GM18519 (cell line): ENCODE data around the gene RIMOC1.

Experiments
- ATAC-seq: cut with Tn5 transposase; IDR thresholded peaks from one replicate; pipeline ENCODE4 v1.9.1; 2021; ENCODE audit warnings: mild to moderate bottlenecking, moderate library complexity; ENCODE audit not compliant: unreplicated experiment, low FRiP score

RIMOC1 gene, protein sequence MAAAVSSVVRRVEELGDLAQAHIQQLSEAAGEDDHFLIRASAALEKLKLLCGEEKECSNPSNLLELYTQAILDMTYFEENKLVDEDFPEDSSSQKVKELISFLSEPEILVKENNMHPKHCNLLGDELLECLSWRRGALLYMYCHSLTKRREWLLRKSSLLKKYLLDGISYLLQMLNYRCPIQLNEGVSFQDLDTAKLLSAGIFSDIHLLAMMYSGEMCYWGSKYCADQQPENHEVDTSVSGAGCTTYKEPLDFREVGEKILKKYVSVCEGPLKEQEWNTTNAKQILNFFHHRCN

DNA sequence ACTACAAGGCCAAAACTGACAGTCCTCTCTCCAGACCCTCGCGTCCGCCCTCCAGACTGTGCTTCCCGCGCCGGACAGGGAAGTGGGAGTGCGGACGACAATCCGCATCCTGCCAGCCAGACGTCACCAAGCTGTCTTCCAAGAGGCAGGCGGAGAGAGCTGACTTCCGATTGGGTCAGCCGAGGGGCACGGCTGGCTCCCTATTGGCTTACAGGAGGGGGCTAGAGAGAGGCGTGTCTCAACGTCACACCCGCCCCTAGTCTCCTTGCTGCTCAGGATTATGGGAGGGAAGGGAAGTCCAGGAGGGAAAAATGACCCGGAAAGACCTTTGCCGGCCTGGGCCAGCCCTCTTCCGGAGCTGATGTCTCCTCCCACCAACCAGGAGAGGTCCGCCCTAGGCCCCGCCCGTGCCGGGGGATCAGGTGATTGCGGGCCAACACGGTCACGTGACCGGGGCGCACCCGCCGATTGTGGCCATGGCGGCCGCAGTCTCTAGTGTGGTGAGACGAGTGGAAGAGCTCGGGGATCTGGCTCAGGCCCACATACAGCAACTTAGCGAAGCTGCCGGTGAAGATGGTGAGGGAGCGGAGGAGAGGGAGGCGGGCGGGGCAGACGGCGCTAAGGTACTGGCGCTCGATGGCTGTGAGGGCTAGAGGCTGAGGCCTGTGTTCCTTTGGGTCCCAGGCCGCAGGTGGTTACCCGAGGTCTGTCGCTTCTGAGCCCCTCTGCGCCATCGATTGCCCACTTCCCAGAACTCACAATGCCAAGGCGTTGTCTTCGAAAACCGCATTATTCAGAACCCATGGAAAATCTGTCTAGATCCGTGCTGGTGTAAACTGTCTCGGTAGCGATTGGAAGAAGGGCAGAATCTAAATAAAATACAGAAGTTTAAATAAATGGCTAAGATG, at the start of gene RIMOC1:
TSS of gene RIMOC1 (plus strand) at position 453 of the 908 bp plus-strand sequence. CDS start at position 477, 24 bp downstream.
- ATAC-seq: peak; percentile 97

- ATAC-seq: peak; percentile 84
Measured at GRCh38 chr5:41856644-41857491, 47.3 kb upstream of the RIMOC1 start.

GRCh38 chr5:41857989-41858388, 46.2 kb upstream of the RIMOC1 start:
- no peak for ATAC-seq

GRCh38 chr5:41858890-41859289, 45.3 kb upstream of the RIMOC1 start:
- no peak for ATAC-seq

DNA sequence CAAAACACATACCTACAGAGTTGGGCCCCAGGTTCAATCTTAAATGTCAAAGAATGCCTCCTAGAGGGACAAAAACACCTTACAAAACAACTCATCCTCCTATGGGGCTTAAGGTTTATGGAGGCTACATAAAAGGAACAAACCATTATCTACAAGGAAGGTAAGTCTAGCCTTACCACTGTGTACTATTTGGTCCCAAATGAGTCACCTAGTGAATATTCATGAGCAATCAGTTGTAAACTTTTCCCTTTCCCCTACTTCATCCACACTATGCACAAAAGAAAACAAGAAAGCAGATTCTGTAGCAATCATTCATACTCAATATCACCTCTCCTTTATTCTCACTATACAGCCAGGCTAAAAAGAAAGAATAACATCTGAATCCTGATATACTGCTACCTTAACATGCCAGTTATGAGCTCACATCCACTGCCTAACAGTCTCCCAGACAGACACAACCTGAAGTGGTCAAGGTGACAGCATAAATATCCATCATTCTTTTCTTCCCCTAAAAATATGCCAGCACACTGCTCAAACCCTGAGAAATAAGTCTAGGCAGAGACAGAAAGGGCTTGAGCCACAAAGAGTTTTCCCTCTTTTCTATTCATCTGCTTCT, 40.2 kb upstream of the RIMOC1 start:
- ATAC-seq: peak; percentile 67

DNA sequence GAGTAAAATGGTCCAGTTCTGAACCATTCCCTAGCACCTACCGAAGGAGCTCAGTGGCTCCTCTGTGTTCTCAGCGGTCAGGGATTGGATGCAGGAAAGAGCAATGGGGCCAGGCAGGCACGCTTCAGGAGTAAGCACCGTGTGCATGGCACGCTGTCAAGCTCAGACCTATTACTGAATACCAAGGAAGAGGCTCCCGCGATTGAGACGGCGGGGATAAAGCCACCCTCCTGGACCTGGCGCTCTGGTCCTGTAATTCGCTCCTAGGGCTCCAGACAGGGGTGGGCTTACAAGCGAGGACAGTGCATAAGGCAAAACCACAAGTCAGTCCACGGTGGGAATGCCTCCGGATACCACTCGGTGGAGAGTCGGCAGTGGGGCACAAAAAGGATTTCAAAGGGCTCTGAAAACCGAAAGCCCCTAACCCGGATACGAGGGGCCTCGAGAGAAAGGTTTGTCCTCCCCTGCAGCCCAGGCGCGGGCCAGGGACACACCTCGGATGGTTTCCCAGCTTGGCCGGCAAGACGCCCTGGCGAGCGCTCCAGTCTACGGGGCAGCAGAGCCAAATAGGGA, 34.9 kb upstream of the RIMOC1 start:
- no peak for ATAC-seq

DNA sequence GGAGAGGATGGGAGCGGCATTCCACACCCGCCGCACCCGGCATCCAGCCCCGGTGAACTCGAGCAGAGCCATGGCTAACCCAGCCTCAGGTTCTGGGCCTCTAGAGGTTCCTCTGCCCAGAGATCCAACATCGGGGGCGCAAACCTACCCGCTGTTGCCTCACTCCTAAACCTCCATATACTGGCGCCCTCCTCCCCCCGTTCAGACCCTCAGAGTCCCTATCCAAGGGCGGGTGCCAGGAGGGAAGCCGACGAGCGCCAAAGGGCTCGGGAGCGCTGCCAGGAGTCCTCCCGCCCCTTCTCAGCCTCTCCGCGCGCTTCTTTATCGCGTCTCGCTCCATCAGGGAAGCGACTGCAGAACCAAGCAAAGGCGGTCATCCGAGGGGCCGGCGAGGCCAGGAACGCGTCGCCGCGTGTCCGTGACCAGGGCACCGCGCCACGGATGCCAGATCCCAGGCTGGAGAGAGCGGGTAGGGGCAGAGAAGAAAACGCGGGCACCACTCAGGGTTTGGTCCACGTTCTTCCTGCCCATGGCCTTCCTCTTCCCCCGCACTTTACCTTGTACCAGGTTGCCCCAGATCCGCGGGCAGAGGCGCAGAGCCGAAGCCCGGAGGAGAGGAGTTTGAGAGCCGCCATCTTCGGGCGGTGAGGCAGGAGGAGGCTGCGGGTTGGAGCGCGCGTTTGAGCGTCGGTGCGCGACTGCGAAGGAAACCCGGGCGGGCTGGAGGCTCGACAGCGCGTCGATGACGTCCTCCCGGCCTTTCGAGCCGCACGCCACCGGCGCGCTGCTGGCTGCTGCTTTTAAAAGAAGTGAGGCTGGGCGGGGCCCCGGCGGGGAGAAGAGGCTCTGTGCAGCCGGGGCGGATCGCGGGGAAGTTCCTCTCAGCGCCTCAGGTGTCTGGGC, 34.2 kb upstream of the RIMOC1 start, which contains the start of gene OXCT1:
TSS of gene OXCT1 (minus strand) at position 702 of the 903 bp plus-strand sequence. CDS start at position 635, 67 bp downstream.
- ATAC-seq: peak; percentile 96

GRCh38 chr5:41870627-41871048, 33.5 kb upstream of the RIMOC1 start:
- no peak for ATAC-seq

- ATAC-seq: no peak
Measured at GRCh38 chr5:41871852-41872251, 32.3 kb upstream of the RIMOC1 start.

DNA sequence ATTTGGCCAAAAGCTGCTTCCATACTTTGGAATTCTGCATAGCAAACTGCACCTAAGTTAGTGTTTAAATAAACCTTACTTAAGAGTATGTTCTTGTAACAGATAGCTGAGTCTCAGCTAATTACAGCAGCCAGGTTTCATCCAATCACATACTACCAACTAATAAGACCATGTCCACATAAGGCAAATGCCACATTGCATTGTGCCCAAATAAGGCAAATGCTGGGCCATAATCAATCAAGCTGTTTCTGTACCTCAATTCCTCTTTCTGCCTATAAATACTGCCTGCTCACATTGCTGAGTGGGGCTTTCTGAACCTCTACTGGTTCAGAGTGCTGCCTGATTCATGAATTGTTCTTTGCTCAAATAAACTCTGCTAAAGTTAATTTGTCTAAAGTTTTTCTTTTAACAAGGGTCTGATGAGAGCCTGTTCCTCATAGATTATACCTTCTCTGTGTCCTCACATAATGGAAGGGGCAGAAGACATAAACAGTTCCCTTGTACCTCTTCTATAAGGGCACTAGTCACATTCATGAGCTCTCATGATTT, 29.6 kb upstream of the RIMOC1 start:
- ATAC-seq: no peak

DNA sequence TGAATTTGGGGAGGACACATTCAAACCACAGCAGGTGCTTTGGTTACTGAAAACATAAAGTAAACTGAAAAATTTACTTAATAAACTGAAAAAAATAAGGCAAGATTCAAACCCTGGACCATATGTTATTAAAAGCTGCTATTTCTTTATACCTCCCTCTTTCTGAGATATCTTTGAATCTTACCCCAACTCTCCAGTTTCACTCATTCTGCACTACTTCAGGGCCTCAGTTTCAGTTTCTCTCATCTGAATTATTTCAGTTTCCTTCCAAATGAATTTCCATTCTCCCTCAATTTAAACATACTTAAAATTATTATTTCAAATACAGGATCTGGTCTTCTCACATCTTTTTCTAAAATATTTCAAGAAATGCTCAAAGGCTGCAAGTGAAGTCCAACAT, 29.0 kb upstream of the RIMOC1 start:
- no peak for ATAC-seq

GRCh38 chr5:41876678-41877077, 27.5 kb upstream of the RIMOC1 start:
- no peak for ATAC-seq

GRCh38 chr5:41877408-41877807, 26.7 kb upstream of the RIMOC1 start:
- ATAC-seq: no peak

DNA sequence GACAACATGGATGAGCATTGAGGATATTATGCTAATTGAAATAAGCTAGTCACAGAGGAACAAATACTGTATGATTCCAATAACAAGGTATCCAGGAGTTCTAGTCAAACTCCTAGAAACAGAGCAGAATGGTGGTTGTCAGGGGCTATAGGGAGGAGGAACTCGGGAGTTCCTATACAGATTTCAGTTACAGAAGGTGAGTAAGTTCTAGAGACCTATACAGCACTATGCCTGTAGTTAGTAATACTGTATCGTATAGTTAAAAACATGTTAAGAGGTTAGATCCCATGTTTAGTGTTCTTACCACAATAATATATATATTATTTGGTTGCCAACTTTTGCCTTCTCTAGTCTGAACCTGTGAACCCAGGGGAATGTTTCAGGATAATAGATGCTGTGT, 26.0 kb upstream of the RIMOC1 start:
- ATAC-seq: no peak

DNA sequence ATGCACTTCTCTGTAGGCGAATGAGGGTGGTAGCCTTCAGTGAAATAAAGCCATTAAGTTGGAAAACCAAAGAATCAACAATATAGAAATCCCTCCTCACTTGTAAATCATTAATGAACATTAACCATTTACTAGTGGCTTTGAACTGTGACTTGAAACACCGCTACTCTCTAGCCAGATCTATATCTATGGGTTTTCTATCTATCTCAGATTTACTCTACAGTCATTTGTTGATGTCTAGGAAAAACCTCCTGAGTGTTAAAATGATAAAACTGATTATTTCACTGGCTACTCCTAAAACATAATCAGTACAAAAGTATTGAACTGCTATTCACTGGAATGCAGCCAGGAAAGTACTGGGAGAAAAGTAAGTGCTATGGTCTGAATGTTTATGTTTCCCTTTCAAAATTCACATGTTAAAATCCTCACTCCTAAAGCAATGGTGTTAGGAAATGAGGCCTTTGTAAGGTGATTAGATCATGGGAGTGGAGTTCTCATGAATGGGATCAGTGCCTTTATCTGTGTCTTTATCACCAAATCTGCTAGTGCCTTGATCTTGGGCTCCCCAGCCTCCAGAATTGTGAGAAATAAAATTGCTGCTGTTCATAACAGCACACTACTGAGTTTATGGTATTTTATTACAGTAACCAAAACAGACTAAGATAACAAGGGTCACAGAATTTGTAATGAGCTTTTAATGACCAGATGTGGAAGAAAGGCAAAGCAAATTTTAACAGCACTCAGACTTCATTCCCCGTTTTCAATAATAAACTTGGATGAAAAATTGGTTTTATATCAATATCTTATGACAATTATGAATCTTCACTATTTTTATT, 25.3 kb upstream of the RIMOC1 start:
- ATAC-seq: no peak

- no peak for ATAC-seq
Measured at GRCh38 chr5:41882765-41883164, 21.4 kb upstream of the RIMOC1 start.

- ATAC-seq: no peak
Measured at GRCh38 chr5:41883243-41883642, 20.9 kb upstream of the RIMOC1 start.

GRCh38 chr5:41883936-41884335, 20.2 kb upstream of the RIMOC1 start:
- no peak for ATAC-seq
